ENCODE data around the gene MAML3.

The MAML3 gene

DNA sequence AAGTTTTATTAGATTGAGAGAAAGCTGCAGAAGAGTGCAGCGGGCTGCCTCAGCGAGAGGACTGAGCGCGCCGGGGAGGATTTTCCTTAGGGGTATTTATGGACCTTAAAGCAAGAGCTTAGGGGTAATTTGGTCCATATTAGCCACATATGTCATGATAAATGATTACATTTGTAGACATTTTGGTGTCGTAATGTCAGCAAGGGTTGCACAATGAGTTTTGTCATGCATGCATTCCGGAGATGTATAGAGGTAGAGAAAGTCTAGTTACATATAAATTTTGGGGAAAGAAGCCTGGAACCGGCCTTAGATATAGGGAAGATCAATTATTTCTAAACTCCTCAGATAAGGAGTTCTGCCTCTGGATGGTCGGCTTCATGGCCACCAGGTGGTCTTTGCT is 478.3 kb downstream of the MAML3 start:
- no peak for TF ChIP-seq CTCF (conservative IDR thresholded peaks at IDR 0.05; ENCODE audit: low read depth, low read length)
- no peak for DNase-seq (ENCODE audit: low read depth)
- H3K4me3 ChIP-seq (ENCODE audit: low read depth, low read length) = no peak overlapping the region

DNA sequence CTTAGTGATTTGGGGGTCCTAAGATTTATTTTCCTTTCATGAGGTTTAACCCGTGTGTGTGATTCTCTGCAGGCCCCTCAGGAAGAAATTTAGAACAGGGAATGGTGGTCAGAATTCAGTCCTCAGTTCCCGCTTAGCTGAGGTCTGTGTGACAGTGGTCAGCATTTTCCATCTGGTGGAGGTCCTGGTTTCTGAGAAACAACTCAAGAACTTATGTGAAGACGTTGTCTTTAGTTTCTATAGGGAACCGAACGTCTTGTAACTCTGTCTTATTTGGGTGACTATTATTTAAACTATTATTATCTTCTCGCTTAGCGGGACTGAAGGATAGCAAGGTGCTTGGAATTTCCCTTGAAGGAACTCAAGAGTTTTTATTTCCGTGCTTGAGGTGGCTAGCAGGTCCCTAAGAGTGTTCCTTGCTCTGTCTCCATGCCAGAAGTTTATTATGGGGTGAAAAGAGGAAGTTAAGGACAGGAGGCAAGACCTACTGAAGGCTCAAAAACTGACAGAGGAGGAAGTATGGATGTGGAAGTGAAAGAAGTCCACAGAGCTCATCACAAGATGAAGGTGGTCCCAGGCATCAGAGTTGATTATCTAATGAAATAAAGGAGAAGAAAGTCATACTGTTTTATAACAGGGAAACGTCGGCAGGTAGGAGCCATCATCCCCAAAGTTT is 479.0 kb downstream of the MAML3 start:
- no peak for TF ChIP-seq CTCF (conservative IDR thresholded peaks at IDR 0.05; ENCODE audit: low read depth, low read length)
- no peak overlapping the region for H3K4me3 ChIP-seq (ENCODE audit: low read depth, low read length)
- no peak for DNase-seq (ENCODE audit: low read depth)

DNA sequence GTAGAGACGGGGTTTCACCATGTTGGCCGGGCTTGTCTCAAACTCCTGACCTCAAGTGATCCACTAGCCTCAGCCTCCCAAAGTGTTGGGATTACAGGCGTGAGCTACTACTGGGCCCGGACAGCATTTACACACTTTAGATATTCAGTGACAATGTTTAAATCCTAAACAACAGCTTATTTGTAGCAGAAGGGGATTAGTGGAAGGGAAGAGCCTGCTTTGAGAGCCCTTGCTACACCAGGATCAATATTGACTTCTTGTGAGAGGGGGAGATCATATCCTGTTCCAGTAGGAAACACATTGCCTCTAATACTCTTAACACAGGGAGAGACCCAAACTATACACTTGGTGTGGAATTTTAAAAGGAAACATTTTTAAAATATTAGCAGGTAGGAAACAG is 481.3 kb downstream of the MAML3 start:
- TF ChIP-seq CTCF (conservative IDR thresholded peaks at IDR 0.05; ENCODE audit: low read depth, low read length) = no peak
- no peak for DNase-seq (ENCODE audit: low read depth)
- H3K4me3 ChIP-seq (ENCODE audit: low read depth, low read length) = no peak overlapping the region

DNA sequence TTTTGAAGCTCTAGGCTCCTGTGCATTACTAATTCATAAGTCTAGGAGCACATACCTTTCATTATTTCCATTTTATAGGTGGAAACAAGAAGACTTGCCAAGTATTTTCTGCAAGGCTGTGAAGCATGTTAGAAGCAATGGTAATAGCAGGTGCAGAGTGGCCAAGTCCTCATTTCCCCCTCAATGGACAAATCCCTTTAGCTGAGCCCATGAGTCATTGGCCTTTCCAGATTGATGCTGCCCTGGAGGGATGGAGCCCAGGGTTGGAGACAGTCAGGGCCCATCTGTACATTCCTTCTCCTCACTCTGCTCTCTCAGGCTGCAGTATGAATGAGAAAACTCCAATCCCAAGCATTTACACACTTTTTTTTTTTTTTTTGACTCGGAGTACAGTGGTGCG is 481.8 kb downstream of the MAML3 start:
- no peak overlapping the region for H3K4me3 ChIP-seq (ENCODE audit: low read depth, low read length)
- DNase-seq (ENCODE audit: low read depth) = no peak
- no peak for TF ChIP-seq CTCF (conservative IDR thresholded peaks at IDR 0.05; ENCODE audit: low read depth, low read length)

GRCh38 chr4:139670775-139671174 is 483.2 kb downstream of the MAML3 start:
- TF ChIP-seq CTCF (conservative IDR thresholded peaks at IDR 0.05; ENCODE audit: low read depth, low read length) = no peak
- no peak for DNase-seq (ENCODE audit: low read depth)
- no peak overlapping the region for H3K4me3 ChIP-seq (ENCODE audit: low read depth, low read length)

GRCh38 chr4:139669890-139670289 is 484.1 kb downstream of the MAML3 start:
- TF ChIP-seq CTCF (conservative IDR thresholded peaks at IDR 0.05; ENCODE audit: low read depth, low read length) = no peak
- no peak overlapping the region for H3K4me3 ChIP-seq (ENCODE audit: low read depth, low read length)

GRCh38 chr4:139669335-139669734 is 484.6 kb downstream of the MAML3 start:
- no peak for DNase-seq (ENCODE audit: low read depth)
- no peak overlapping the region for H3K4me3 ChIP-seq (ENCODE audit: low read depth, low read length)
- no peak for TF ChIP-seq CTCF (conservative IDR thresholded peaks at IDR 0.05; ENCODE audit: low read depth, low read length)

More at GRCh38 chr4:139669890-139670289, 484.1 kb downstream of the MAML3 start:
- DNase-seq (ENCODE audit: low read depth) = no peak
